ENCODE measurements around the gene SNTN.

GRCh38 chr3:63685340-63685739, 32.9 kb downstream of the SNTN start:
- TF ChIP-seq EZH2phosphoT487 (IDR thresholded peaks at IDR 0.05) (no peak), CTCF (IDR thresholded peaks at IDR 0.05) (no peak)

Data from neural progenitor cell (in vitro differentiated cells).